Ovary (tissue), 9 donors: ENCODE data around the gene STX8. TPM values are rescaled to one million over a fixed set of nuclear protein-coding genes. Genes with fewer than 3 reads are reported as not detected.
"Not testable (repeated sequence)": the region's sequence is repeated elsewhere in the genome, so short reads cannot be mapped to it uniquely, and the experiment has no call there.

ENCODE experiments used
- DNase-seq, 5 donors: peaks; one replicate each; pipeline ENCODE4 v3.0.0-alpha.2; 2019 to 2020
- H3K27ac ChIP-seq, 2 donors: fragments of 200-600 bp; one replicate each; pipeline versions ENCODE4 v1.5.1 to v1.8.0; 2019 to 2022
- H3K27me3 ChIP-seq: fragments of 200-600 bp; one replicate; pipeline ENCODE4 v1.8.0; 2022
- H3K36me3 ChIP-seq: fragments of 200-600 bp; sonication (generic); one replicate; pipeline ENCODE4 v1.5.1; 2019
- H3K4me1 ChIP-seq: one replicate; pipeline ENCODE4 v1.8.1; 2013; ENCODE audit warnings: mild to moderate bottlenecking, moderate library complexity; ENCODE audit not compliant: insufficient read depth
- H3K4me3 ChIP-seq: fragments of 200-600 bp; sonication (generic); one replicate; pipeline ENCODE4 v1.5.1; 2017
- H3K9me3 ChIP-seq, 2 donors: fragments of 200-600 bp in 1 of 2; sonication (generic) in 1 of 2; one replicate each; pipeline versions ENCODE4 v1.5.1 to v1.8.1; 2013 to 2019; ENCODE audit warnings: mild to moderate bottlenecking in 1 of 2, moderate library complexity in 1 of 2
- CTCF ChIP-seq, 3 donors: fragments of 450-650 bp in 2 of 3; fragments of 200-600 bp in 1 of 3; IDR thresholded peaks; one replicate each; pipeline versions ENCODE4 v1.5.1 to v1.8.0; 2016 to 2022; ENCODE audit warnings: antibody characterized with exemption in 3 of 3, mild to moderate bottlenecking in 1 of 3
- EP300 ChIP-seq: sonication (generic); formaldehyde crosslinking; IDR thresholded peaks from one replicate; pipeline ENCODE4 v1.6.1; 2017; ENCODE audit warnings: antibody characterized with exemption
- POLR2A ChIP-seq: fragments of 450-650 bp; IDR thresholded peaks from one replicate; pipeline ENCODE4 v1.6.1; 2017; ENCODE audit warnings: antibody characterized with exemption, mild to moderate bottlenecking, moderate library complexity
- WGBS, 3 donors: extraction: QIAGEN DNeasy Blood & Tissue Kit in 1 of 3; methylation state at CpG; one replicate each; pipeline versions ENCODE4 v1.1.5 to v1.1.7; 2013 to 2017; 5-methylcytosine and 5-hydroxymethylcytosine counted together
- intact Hi-C, 4 donors: fragments of 100-400 bp; cut with DNase I; formaldehyde crosslinking; loops; one replicate each; pipeline versions ENCODE4 v1.11.0 to v1.15.1; 2022 to 2023
- polyA plus RNA-seq, 2 donors: library from polyadenylated mRNA; stranded (reverse); fragments of 200-250 nt in 1 of 2; fragments of 350-450 nt in 1 of 2; fragmentation: Illumina TruSeq in 1 of 2; extraction: RNeasy Lipid Tissue Mini Kit (QIAGEN cat#74804) in 1 of 2; gene quantifications; one replicate each; pipeline ENCODE4 v1.2.3, GENCODE V29; 2013 to 2014
- total RNA-seq, 7 donors: library from RNA; depleted of rRNA in 2 of 7; stranded (reverse); fragments of >200 nt in 2 of 7; fragmentation: NEBNext Ultra II Directional in 3 of 7; extraction: Animal tissue kit (Norgen Biotek cat#: 25700) in 3 of 7; gene quantifications; one replicate each; pipeline versions ENCODE4 v1.1.0 to v1.2.4, GENCODE V29; 2016 to 2023
- donor health status: DM: no; HTN: no; CAD: no; lungs with moderate emphysema.
- donor health status: DM: no; HTN: no; CAD: no.
- donor health status: Bipolar disorder and iron deficiency.
- donor health status: DM: yes; HTN: yes; CAD: no.
- donor health status: DM: no; HTN: no; CAD: no.
- donor health status: DM: yes; HTN: yes; CAD: no.

Gene STX8
- total and polyA plus RNA-seq, 9 donors: 37.6 to 112 (median 53.8) TPM

- DNase-seq: no peak
- intact Hi-C loops: no loop called here
- Histone ChIP-seq H3K27me3 (no peaks in the 10 kb centered on the region), H3K4me3 (no peak overlapping the region), H3K9me3 (no peaks in the 10 kb centered on the region), H3K27ac (no peak overlapping the region), H3K36me3 (no peaks in the 10 kb centered on the region), H3K4me1 (no peaks in the 10 kb centered on the region)
- TF ChIP-seq POLR2A (no peak), EP300 (no peak), CTCF (IDR thresholded peaks at IDR 0.05) (no peak)
These were observed 11.5 kb downstream of the STX8 start for GRCh38 chr17:9564104-9564503.

DNA sequence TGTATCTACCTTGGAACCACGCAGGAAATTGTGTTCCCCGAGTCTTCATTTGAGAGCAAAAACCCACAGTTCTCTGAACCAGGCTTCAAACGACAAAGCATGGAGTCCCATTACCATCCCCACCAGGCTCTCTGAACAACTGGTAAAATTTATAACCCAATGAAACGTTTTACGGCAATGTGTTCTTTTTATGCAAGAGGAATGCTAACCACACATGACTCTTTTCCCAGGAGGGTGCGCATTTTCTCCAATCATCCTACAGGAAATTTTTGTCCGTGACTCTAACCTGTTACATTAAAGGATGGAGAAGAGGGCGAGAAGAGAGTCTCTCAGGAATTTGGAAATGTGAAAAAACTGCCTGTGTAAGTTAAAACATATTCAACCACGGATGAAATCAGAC lies 17.8 kb downstream of the STX8 start:
- intact Hi-C loops: no loop called here
- TF ChIP-seq CTCF (IDR thresholded peaks at IDR 0.05): no peak
- no peak for TF ChIP-seq POLR2A
- TF ChIP-seq EP300: no peak
- Histone ChIP-seq H3K27me3 (no peaks in the 10 kb centered on the region), H3K4me1 (no peaks in the 10 kb centered on the region), H3K9me3 (no peaks in the 10 kb centered on the region), H3K27ac (no peak overlapping the region), H3K4me3 (no peak overlapping the region), H3K36me3 (no peaks in the 10 kb centered on the region)
- DNase-seq: no peak
- WGBS, 3 donors: 88 to 89% (median 88%) methylated on average over 9 of the region's 9 CpGs

DNA sequence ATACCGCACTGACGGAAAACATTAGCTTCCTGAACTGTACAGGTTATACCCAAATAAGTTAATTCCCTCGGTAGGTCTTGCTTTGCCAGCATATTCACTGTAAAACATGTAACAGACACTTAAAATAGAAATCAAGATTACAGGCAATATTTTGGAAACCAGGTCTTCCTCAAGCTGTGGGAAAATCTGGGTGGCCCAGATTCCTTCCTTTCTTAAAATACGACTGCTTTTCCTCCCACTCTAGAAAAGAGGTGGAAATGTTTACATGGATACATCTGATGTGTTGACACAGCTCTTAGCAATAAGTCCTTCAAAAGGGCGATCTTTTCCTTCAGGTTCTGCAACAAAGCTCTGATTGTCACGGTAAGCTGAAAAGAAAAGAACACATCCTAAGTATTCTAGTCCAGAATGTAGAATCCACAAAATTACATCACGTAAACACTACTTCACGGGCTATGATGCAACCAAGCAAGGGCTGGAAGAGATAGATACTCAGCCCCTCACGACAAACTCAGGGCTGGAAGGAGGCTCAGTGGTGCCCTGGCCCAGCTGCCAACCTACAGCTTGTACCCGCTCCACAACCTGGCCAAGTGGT lies 18.4 kb downstream of the STX8 start:
- TF ChIP-seq CTCF (IDR thresholded peaks at IDR 0.05) (no peak), POLR2A (no peak), EP300 (no peak)
- no peak for DNase-seq
- no peaks in the 10 kb centered on the region for H3K36me3 ChIP-seq
- 55 to 60% (median 56%) methylated on average over 10 of the region's 10 CpGs for WGBS, 3 donors
- no peaks in the 10 kb centered on the region for H3K9me3 ChIP-seq
- H3K27me3 ChIP-seq: no peaks in the 10 kb centered on the region
- H3K4me3 ChIP-seq: no peak overlapping the region
- H3K4me1 ChIP-seq: no peaks in the 10 kb centered on the region
- intact Hi-C loops: no loop called here
- H3K27ac ChIP-seq: no peak overlapping the region

DNA sequence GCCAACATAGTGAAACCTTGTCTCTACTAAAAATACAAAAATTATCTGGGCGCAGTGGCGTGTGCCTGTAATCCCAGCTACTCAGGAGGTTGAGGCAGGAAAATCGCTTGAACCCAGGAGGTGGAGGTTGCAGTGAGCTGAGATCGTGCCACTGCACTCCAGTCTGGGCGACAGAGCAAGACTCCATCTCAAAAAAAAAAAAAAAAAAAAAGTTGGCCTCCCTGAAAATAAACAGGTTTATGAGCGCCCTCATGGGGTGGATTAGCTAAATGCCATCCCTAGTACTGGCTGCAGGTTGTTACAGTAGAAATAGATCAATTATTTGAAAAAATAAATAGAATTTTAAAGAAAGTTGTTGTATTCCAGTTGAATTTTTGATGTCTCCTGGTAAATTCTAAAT lies 20.9 kb downstream of the STX8 start:
- 80 to 83% (median 81%) methylated on average over 6 of the region's 6 CpGs for WGBS, 3 donors
- not testable (repeated sequence) for DNase-seq

GRCh38 chr17:9553596-9553995 lies 22.0 kb downstream of the STX8 start:
- Histone ChIP-seq H3K27ac (no peak overlapping the region), H3K36me3 (no peaks in the 10 kb centered on the region), H3K9me3 (no peaks in the 10 kb centered on the region), H3K27me3 (no peaks in the 10 kb centered on the region), H3K4me1 (no peaks in the 10 kb centered on the region), H3K4me3 (no peak overlapping the region)
- intact Hi-C loops: no loop called here
- 26 to 42% (median 34%) methylated on average over 4 of the region's 4 CpGs for WGBS, 3 donors
- DNase-seq: no peak
- TF ChIP-seq EP300: no peak
- no peak for TF ChIP-seq POLR2A
- no peak for TF ChIP-seq CTCF (IDR thresholded peaks at IDR 0.05)

More for the DNA sequence above, 20.9 kb downstream of the STX8 start:
- intact Hi-C loops, H3K4me3 ChIP-seq, H3K9me3 ChIP-seq, H3K27ac ChIP-seq, H3K4me1 ChIP-seq, H3K36me3 ChIP-seq, H3K27me3 ChIP-seq: not testable (repeated sequence)
